ENCODE measurements around the gene PLPP6. TPM values are rescaled to one million over a fixed set of nuclear protein-coding genes. Genes with fewer than 3 reads are reported as not detected.

The PLPP6 gene
- total RNA-seq, 4 donors from 2014 or later = 4.2 to 8.0 (median 5.6) TPM

- WGBS, 2 donors = 87 to 90% methylated on average over 1 of the region's 1 CpG
- Histone ChIP-seq H3K36me3 (peaks cover 0 to 56% (median 0%) of the 10 kb centered on the region in 3 donors), H3K9me3 (no peaks in the 10 kb centered on the region), H3K27ac (no peak overlapping the region), H3K27me3 (no peaks in the 10 kb centered on the region), H3K4me1 (peaks cover 0 to 48% (median 3%) of the 10 kb centered on the region in 4 donors), H3K4me3 (no peak overlapping the region)
- DNase-seq (ENCODE audit: low spot score in 2 of 2) = no peak
- TF ChIP-seq POLR2A (IDR thresholded peaks at IDR 0.05) (no peak), CTCF (IDR thresholded peaks at IDR 0.05) (no peak), EP300 (IDR thresholded peaks at IDR 0.05) (no peak)
Measured at GRCh38 chr9:4689687-4690104, 27.6 kb downstream of the PLPP6 start.

- no peak for DNase-seq (ENCODE audit: low spot score in 2 of 2)
- no peak overlapping the region for H3K27ac ChIP-seq
- WGBS, 2 donors = 88 to 93% methylated on average over 4 of the region's 4 CpGs
- TF ChIP-seq CTCF (IDR thresholded peaks at IDR 0.05) (no peak), EP300 (IDR thresholded peaks at IDR 0.05) (no peak), POLR2A (IDR thresholded peaks at IDR 0.05) (no peak)
- peaks cover 0 to 44% (median 3%) of the 10 kb centered on the region in 4 donors for H3K4me1 ChIP-seq
- H3K4me3 ChIP-seq = no peak overlapping the region
- H3K9me3 ChIP-seq = no peaks in the 10 kb centered on the region
- H3K27me3 ChIP-seq = no peaks in the 10 kb centered on the region
- peaks cover 0 to 56% (median 0%) of the 10 kb centered on the region in 3 donors for H3K36me3 ChIP-seq
Measured at GRCh38 chr9:4690144-4690543, 28.1 kb downstream of the PLPP6 start.

DNA sequence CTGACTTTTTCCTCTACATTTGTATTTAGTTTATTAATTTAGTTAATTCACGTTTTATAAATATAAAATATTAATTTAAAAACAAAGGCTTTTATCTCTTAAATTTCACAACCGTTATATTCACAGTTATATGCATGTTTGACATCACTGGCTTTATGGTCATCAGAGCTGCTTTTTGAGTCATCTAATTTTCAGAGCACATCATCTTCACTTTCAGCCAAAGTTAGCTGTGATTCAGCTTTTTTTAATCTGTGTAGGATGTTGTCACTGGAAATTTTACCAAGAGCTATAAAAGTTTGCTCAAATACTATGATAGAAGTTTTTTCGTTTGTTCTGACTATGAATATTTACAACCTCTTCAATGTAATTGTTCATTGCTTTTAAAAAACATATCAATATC, 29.7 kb downstream of the PLPP6 start:
- H3K27me3 ChIP-seq = no peaks in the 10 kb centered on the region
- H3K4me1 ChIP-seq = peaks cover 0 to 32% (median 0%) of the 10 kb centered on the region in 4 donors
- no peak for DNase-seq (ENCODE audit: low spot score in 2 of 2)

DNA sequence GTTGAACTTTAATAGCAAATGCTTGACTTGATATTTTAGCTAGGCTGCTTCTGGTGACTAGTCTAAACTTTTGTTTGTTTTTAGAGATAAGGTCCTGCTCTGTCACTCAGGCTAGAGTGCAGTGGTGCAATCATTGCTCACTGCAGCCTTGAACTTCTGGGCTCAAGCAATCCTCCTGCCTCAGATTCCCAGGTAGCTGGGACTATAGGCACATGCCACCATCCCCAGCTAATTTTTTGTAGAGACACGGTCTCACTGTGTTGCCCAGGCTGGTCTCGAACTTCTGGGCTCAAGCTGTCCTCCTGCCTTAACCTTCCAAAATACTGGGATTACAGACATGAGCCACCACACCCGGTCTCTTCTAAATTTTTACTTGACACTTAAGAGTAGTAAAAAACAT, 38.0 kb downstream of the PLPP6 start:
- Histone ChIP-seq H3K4me3 (no peak overlapping the region), H3K9me3 (no peaks in the 10 kb centered on the region), H3K4me1 (peaks cover 0 to 3% (median 0%) of the 10 kb centered on the region in 4 donors), H3K27ac (no peak overlapping the region), H3K27me3 (no peaks in the 10 kb centered on the region), H3K36me3 (peaks cover 0 to 68% (median 10%) of the 10 kb centered on the region in 3 donors)
- DNase-seq (ENCODE audit: low spot score in 2 of 2) = no peak
- TF ChIP-seq CTCF (IDR thresholded peaks at IDR 0.05) (no peak), POLR2A (IDR thresholded peaks at IDR 0.05) (no peak), EP300 (IDR thresholded peaks at IDR 0.05) (no peak)
- WGBS, 2 donors = 89 to 98% methylated on average over 3 of the region's 3 CpGs

More for the DNA sequence above, 29.7 kb downstream of the PLPP6 start:
- no peak overlapping the region for H3K27ac ChIP-seq
- TF ChIP-seq EP300 (IDR thresholded peaks at IDR 0.05) = no peak
- no peak for TF ChIP-seq POLR2A (IDR thresholded peaks at IDR 0.05)
- no peak for TF ChIP-seq CTCF (IDR thresholded peaks at IDR 0.05)
- no peaks in the 10 kb centered on the region for H3K9me3 ChIP-seq
- WGBS, 2 donors = 85 to 86% methylated on average over 3 of the region's 3 CpGs
- peaks cover 0 to 51% (median under 1%) of the 10 kb centered on the region in 3 donors for H3K36me3 ChIP-seq
- H3K4me3 ChIP-seq = no peak overlapping the region

- TF ChIP-seq CTCF (IDR thresholded peaks at IDR 0.05) = no peak
- TF ChIP-seq POLR2A (IDR thresholded peaks at IDR 0.05) = no peak
- TF ChIP-seq EP300 (IDR thresholded peaks at IDR 0.05) = no peak
- H3K27me3 ChIP-seq = no peaks in the 10 kb centered on the region
- H3K27ac ChIP-seq = no peak overlapping the region
- H3K36me3 ChIP-seq = peaks cover 0 to 66% (median 10%) of the 10 kb centered on the region in 3 donors
- WGBS, 2 donors = 81 to 86% methylated on average over 2 of the region's 2 CpGs
- H3K9me3 ChIP-seq = no peaks in the 10 kb centered on the region
- H3K4me3 ChIP-seq = no peak overlapping the region
- peaks cover 0 to 3% (median 0%) of the 10 kb centered on the region in 4 donors for H3K4me1 ChIP-seq
- DNase-seq (ENCODE audit: low spot score in 2 of 2) = no peak
Measured at GRCh38 chr9:4700932-4701331, 38.8 kb downstream of the PLPP6 start.
